Measurements from ENCODE around the gene ZSCAN18. TPM values are rescaled to one million over a fixed set of nuclear protein-coding genes. Genes with fewer than 3 reads are reported as not detected.

Gene ZSCAN18
- total RNA-seq, 1 experiment from 2014 or later = 45.8 TPM

- TF ChIP-seq CTCF (IDR thresholded peaks at IDR 0.05; ENCODE audit: unreplicated experiment) = no peak
- Mint-ChIP-seq H3K9me3 (ENCODE audit: low read depth, unreplicated experiment) (peaks cover 24% of the 10 kb centered on the region), H3K27ac (ENCODE audit: unreplicated experiment) (no peak overlapping the region), H3K36me3 (ENCODE audit: insufficient read depth, unreplicated experiment) (peaks cover 34% of the 10 kb centered on the region), H3K27me3 (ENCODE audit: unreplicated experiment) (no peaks in the 10 kb centered on the region), H3K4me3 (ENCODE audit: low read depth, unreplicated experiment) (no peak overlapping the region), H3K4me1 (ENCODE audit: low read depth, unreplicated experiment) (no peaks in the 10 kb centered on the region)
- BruUV-seq (replicated peaks) = no TSS peak
- CTCF ChIA-PET = no interaction called here
- intact Hi-C loops (cut with micrococcal nuclease; ENCODE audit: unreplicated experiment) = no loop called here
- no peak for DNase-seq
These were observed 31.3 kb upstream of the ZSCAN18 start for GRCh38 chr19:58129284-58129683.

DNA sequence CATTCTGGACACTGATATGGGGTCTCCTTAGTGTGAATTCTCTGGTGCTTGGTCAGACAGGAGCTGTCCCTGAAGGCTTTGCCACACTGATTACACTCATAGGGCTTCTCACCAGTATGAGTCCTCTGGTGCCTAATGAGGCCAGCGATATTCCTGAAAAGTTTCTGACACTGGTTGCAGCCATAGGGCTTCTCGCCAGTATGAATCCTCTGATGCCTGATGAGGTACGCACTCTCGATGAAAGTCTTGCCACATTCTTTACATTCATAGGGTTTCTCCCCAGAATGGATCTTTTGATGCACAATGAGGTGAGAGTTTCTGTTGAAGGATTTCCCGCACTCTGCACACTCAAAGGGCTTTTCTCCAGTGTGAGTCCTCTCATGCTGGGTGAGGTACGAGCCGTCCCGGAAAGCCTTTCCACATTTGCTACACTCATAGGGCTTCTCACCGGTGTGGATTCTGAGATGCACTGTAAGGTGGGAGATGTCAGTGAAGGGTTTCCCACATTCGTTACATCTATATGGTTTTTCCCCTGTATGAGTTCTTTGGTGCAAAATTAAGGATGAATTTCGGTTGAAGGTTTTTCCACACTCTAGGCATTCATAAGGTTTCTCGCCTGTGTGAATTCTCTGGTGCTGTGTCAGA, 30.1 kb upstream of the ZSCAN18 start:
- DNase-seq = no peak
- CTCF ChIA-PET = no interaction called here
- Mint-ChIP-seq H3K27me3 (ENCODE audit: unreplicated experiment) (no peaks in the 10 kb centered on the region), H3K27ac (ENCODE audit: unreplicated experiment) (no peak overlapping the region), H3K4me3 (ENCODE audit: low read depth, unreplicated experiment) (no peak overlapping the region), H3K36me3 (ENCODE audit: insufficient read depth, unreplicated experiment) (peaks cover 30% of the 10 kb centered on the region), H3K4me1 (ENCODE audit: low read depth, unreplicated experiment) (no peaks in the 10 kb centered on the region), H3K9me3 (ENCODE audit: low read depth, unreplicated experiment) (peaks cover 23% of the 10 kb centered on the region)
- intact Hi-C loops (cut with micrococcal nuclease; ENCODE audit: unreplicated experiment) = no loop called here
- no peak for TF ChIP-seq CTCF (IDR thresholded peaks at IDR 0.05; ENCODE audit: unreplicated experiment)
- TSS peak; percentile 23 for BruUV-seq (replicated peaks)

- Mint-ChIP-seq H3K4me1 (ENCODE audit: low read depth, unreplicated experiment) (no peaks in the 10 kb centered on the region), H3K36me3 (ENCODE audit: insufficient read depth, unreplicated experiment) (peaks cover 8% of the 10 kb centered on the region), H3K9me3 (ENCODE audit: low read depth, unreplicated experiment) (peaks cover 35% of the 10 kb centered on the region), H3K27me3 (ENCODE audit: unreplicated experiment) (no peaks in the 10 kb centered on the region), H3K27ac (ENCODE audit: unreplicated experiment) (no peak overlapping the region), H3K4me3 (ENCODE audit: low read depth, unreplicated experiment) (no peak overlapping the region)
- CTCF ChIA-PET = no interaction called here
- no peak for DNase-seq
- intact Hi-C loops (cut with micrococcal nuclease; ENCODE audit: unreplicated experiment) = no loop called here
- no peak for TF ChIP-seq CTCF (IDR thresholded peaks at IDR 0.05; ENCODE audit: unreplicated experiment)
- BruUV-seq (replicated peaks) = no TSS peak
These were observed 25.3 kb upstream of the ZSCAN18 start for GRCh38 chr19:58123354-58123753.

DNA sequence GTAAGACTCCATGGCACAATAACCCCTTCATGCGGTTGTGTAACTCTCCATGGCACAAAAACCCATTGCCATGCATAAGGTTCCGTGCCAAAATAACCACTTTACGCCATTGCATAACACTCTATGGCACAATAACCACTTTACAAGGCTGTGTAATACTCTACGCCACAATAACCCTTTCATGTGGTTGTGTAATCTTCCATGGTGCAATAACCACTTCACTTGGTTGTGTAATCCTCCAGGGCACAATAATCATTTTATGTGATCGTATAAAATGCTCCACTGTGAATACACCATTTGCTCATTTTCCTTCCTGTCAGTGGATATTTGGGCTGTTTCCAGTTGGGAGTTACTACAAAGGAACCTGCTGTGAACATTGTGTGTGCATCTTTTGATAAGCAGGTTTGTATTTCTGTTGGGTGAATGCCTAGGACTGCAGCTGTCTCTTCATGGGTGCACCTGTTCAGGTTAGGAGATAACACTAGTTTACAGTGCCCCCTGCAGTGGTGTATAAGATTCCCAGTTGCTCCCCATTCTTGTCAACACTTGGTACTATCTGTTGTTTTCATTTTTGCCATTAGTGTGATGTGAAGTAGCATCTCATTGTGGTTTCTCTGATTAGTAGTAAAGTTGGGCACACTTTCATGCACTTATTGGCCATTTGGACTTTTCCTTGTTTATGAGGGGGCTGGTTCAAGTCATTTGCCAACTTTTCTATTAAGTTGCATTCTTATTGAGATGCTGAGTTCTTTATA, 21.1 kb upstream of the ZSCAN18 start:
- Mint-ChIP-seq H3K27me3 (ENCODE audit: unreplicated experiment) (no peaks in the 10 kb centered on the region), H3K4me3 (ENCODE audit: low read depth, unreplicated experiment) (no peak overlapping the region), H3K36me3 (ENCODE audit: insufficient read depth, unreplicated experiment) (no peaks in the 10 kb centered on the region), H3K27ac (ENCODE audit: unreplicated experiment) (no peak overlapping the region), H3K9me3 (ENCODE audit: low read depth, unreplicated experiment) (peaks cover 33% of the 10 kb centered on the region), H3K4me1 (ENCODE audit: low read depth, unreplicated experiment) (no peaks in the 10 kb centered on the region)
- TF ChIP-seq CTCF (IDR thresholded peaks at IDR 0.05; ENCODE audit: unreplicated experiment) = no peak
- intact Hi-C loops (cut with micrococcal nuclease; ENCODE audit: unreplicated experiment) = no loop called here
- CTCF ChIA-PET = no interaction called here
- no TSS peak for BruUV-seq (replicated peaks)
- DNase-seq = no peak
